ENCODE results near the gene DHRS1.

Gene DHRS1

DNA sequence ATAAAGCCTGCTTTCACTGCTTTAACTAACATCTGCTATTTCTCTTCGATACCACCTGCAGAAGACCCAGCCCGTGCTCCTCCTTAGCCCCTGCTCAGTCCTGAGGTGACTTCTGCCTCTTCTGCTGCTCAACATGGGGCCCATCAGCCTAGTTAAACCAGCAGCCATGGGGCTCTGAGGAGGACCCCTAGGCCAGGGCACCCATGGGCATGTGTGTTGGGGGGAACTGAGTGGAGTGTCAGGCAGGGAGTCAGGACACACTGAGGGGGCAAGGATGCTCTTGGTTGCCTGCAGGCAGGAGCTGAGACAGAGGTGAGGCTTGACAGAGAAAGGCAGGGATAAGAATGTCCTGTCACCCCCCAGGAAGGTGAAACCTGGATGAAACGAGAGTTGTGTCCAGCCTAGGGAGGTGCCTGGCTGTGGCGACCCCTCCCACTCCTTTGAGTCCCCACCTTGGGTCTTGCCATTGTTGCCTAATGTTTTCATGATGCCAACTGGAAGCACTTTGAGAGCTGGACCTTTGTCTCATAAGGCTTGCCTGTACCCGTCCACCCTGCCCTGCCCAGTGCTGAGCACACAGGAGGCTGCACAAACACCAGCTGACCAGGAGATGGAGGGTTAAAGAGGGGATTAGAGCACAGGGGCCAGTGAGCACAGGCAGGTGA is 15.7 kb downstream of the DHRS1 start:
- Histone ChIP-seq H3K27me3 (ENCODE audit: insufficient read depth, low read length, poor library complexity) (no peaks in the 10 kb centered on the region), H3K4me3 (ENCODE audit: low read depth in 1 of 2, low read length in 2 of 2) (no peak overlapping the region), H3K9me3 (ENCODE audit: insufficient read depth, low read length, severe bottlenecking) (no peaks in the 10 kb centered on the region), H4K20me1 (ENCODE audit: insufficient read depth, low read length) (no peaks in the 10 kb centered on the region), H3K27ac (ENCODE audit: low read length) (no peak overlapping the region), H2AFZ (ENCODE audit: low read depth, low read length) (no peak overlapping the region), H3K4me2 (ENCODE audit: insufficient read depth, low read length) (no peak overlapping the region), H3K9ac (ENCODE audit: low read depth, low read length) (no peak overlapping the region), H3K79me2 (ENCODE audit: insufficient read depth, low read length) (no peaks in the 10 kb centered on the region), H3K36me3 (ENCODE audit: insufficient read depth, low read length) (no peaks in the 10 kb centered on the region), H3K4me1 (ENCODE audit: insufficient read depth, low read length) (no peaks in the 10 kb centered on the region)
- TF ChIP-seq CTCF (IDR thresholded peaks at IDR 0.05; ENCODE audit: borderline replicate concordance, extremely low read depth, low read length, poor library complexity, severe bottlenecking) (no peak), EZH2 (IDR thresholded peaks at IDR 0.05; ENCODE audit: borderline replicate concordance, low read depth, low read length, severe bottlenecking) (no peak)
- ATAC-seq (ENCODE audit: insufficient read depth, low read depth) (no peak), DNase-seq (no peak)

- H3K9ac ChIP-seq (ENCODE audit: low read depth, low read length), result no peak overlapping the region
- ATAC-seq (ENCODE audit: insufficient read depth, low read depth), result no peak
- no peak overlapping the region for H3K27ac ChIP-seq (ENCODE audit: low read length)
- no peak for DNase-seq
- H3K4me2 ChIP-seq (ENCODE audit: insufficient read depth, low read length), result no peak overlapping the region
- H2AFZ ChIP-seq (ENCODE audit: low read depth, low read length), result no peak overlapping the region
- no peaks in the 10 kb centered on the region for H3K4me1 ChIP-seq (ENCODE audit: insufficient read depth, low read length)
- H3K4me3 ChIP-seq (ENCODE audit: low read depth in 1 of 2, low read length in 2 of 2), result no peak overlapping the region
- H4K20me1 ChIP-seq (ENCODE audit: insufficient read depth, low read length), result no peaks in the 10 kb centered on the region
- no peaks in the 10 kb centered on the region for H3K9me3 ChIP-seq (ENCODE audit: insufficient read depth, low read length, severe bottlenecking)
- TF ChIP-seq EZH2 (IDR thresholded peaks at IDR 0.05; ENCODE audit: borderline replicate concordance, low read depth, low read length, severe bottlenecking), result no peak
- TF ChIP-seq CTCF (IDR thresholded peaks at IDR 0.05; ENCODE audit: borderline replicate concordance, extremely low read depth, low read length, poor library complexity, severe bottlenecking), result no peak
- H3K27me3 ChIP-seq (ENCODE audit: insufficient read depth, low read length, poor library complexity), result no peaks in the 10 kb centered on the region
- H3K36me3 ChIP-seq (ENCODE audit: insufficient read depth, low read length), result no peaks in the 10 kb centered on the region
- H3K79me2 ChIP-seq (ENCODE audit: insufficient read depth, low read length), result no peaks in the 10 kb centered on the region
Observed at GRCh38 chr14:24282736-24283135, 16.8 kb downstream of the DHRS1 start.

GRCh38 chr14:24281636-24282035 is 17.9 kb downstream of the DHRS1 start:
- TF ChIP-seq EZH2 (IDR thresholded peaks at IDR 0.05; ENCODE audit: borderline replicate concordance, low read depth, low read length, severe bottlenecking) (no peak), CTCF (IDR thresholded peaks at IDR 0.05; ENCODE audit: borderline replicate concordance, extremely low read depth, low read length, poor library complexity, severe bottlenecking) (no peak)

More at GRCh38 chr14:24281636-24282035, 17.9 kb downstream of the DHRS1 start:
- H3K27me3 ChIP-seq (ENCODE audit: insufficient read depth, low read length, poor library complexity), result no peaks in the 10 kb centered on the region
- no peaks in the 10 kb centered on the region for H3K4me1 ChIP-seq (ENCODE audit: insufficient read depth, low read length)
- H3K27ac ChIP-seq (ENCODE audit: low read length), result no peak overlapping the region
- H2AFZ ChIP-seq (ENCODE audit: low read depth, low read length), result no peak overlapping the region
- no peak overlapping the region for H3K4me3 ChIP-seq (ENCODE audit: low read depth in 1 of 2, low read length in 2 of 2)
- no peak overlapping the region for H3K9ac ChIP-seq (ENCODE audit: low read depth, low read length)
- H3K9me3 ChIP-seq (ENCODE audit: insufficient read depth, low read length, severe bottlenecking), result no peaks in the 10 kb centered on the region
- H3K36me3 ChIP-seq (ENCODE audit: insufficient read depth, low read length), result no peaks in the 10 kb centered on the region
- no peaks in the 10 kb centered on the region for H3K79me2 ChIP-seq (ENCODE audit: insufficient read depth, low read length)
- H3K4me2 ChIP-seq (ENCODE audit: insufficient read depth, low read length), result no peak overlapping the region
- ATAC-seq (ENCODE audit: insufficient read depth, low read depth) (no peak), DNase-seq (no peak)
- H4K20me1 ChIP-seq (ENCODE audit: insufficient read depth, low read length), result no peaks in the 10 kb centered on the region
